Stimulated activated naive CD8-positive, alpha-beta T cell treated with anti-CD3 and anti-CD28 coated beads, Interleukin-15, Interleukin-2, amounts not matched to agents 100 ng/mL and 50 ng/mL, for 24 hours (primary cell): ENCODE results near the gene ZSCAN1.

Experiments
- H3K27ac Mint-ChIP-seq: one replicate; pipeline ENCODE4 v1.8.0; 2021; ENCODE audit warnings: mild to moderate bottlenecking, mixed read lengths
- H3K27me3 Mint-ChIP-seq: one replicate; pipeline ENCODE4 v1.8.0; 2021; ENCODE audit warnings: mixed read lengths
- H3K36me3 Mint-ChIP-seq: one replicate; pipeline ENCODE4 v1.8.0; 2021; ENCODE audit warnings: low read depth, mixed read lengths
- H3K4me1 Mint-ChIP-seq: one replicate; pipeline ENCODE4 v1.8.0; 2021; ENCODE audit warnings: low read depth, mixed read lengths
- H3K4me3 Mint-ChIP-seq: one replicate; pipeline ENCODE4 v1.8.0; 2021; ENCODE audit warnings: mild to moderate bottlenecking, mixed read lengths
- H3K9me3 Mint-ChIP-seq: one replicate; pipeline ENCODE4 v1.8.0; 2021; ENCODE audit warnings: mixed read lengths

The ZSCAN1 gene

GRCh38 chr19:58085348-58085875 is 51.6 kb downstream of the ZSCAN1 start:
- peaks cover 23% of the 10 kb centered on the region for H3K9me3 Mint-ChIP-seq
- H3K27ac Mint-ChIP-seq = no peak overlapping the region
- peaks cover 40% of the 10 kb centered on the region for H3K36me3 Mint-ChIP-seq

GRCh38 chr19:58086825-58087710 is 53.2 kb downstream of the ZSCAN1 start:
- H3K4me3 Mint-ChIP-seq = no peak overlapping the region
- no peaks in the 10 kb centered on the region for H3K4me1 Mint-ChIP-seq
- peaks cover 37% of the 10 kb centered on the region for H3K36me3 Mint-ChIP-seq
- H3K27me3 Mint-ChIP-seq = no peaks in the 10 kb centered on the region
- H3K9me3 Mint-ChIP-seq = peaks cover 11% of the 10 kb centered on the region
- H3K27ac Mint-ChIP-seq = no peak overlapping the region

More at GRCh38 chr19:58085348-58085875, 51.6 kb downstream of the ZSCAN1 start:
- H3K4me1 Mint-ChIP-seq = no peaks in the 10 kb centered on the region
- no peaks in the 10 kb centered on the region for H3K27me3 Mint-ChIP-seq
- no peak overlapping the region for H3K4me3 Mint-ChIP-seq

GRCh38 chr19:58088521-58089052 is 54.8 kb downstream of the ZSCAN1 start:
- H3K27ac Mint-ChIP-seq = no peak overlapping the region
- H3K4me1 Mint-ChIP-seq = no peaks in the 10 kb centered on the region
- peaks cover 12% of the 10 kb centered on the region for H3K9me3 Mint-ChIP-seq
- no peaks in the 10 kb centered on the region for H3K27me3 Mint-ChIP-seq
- H3K4me3 Mint-ChIP-seq = no peak overlapping the region
- peaks cover 35% of the 10 kb centered on the region for H3K36me3 Mint-ChIP-seq

GRCh38 chr19:58089846-58090245 is 56.0 kb downstream of the ZSCAN1 start:
- H3K4me3 Mint-ChIP-seq = no peak overlapping the region
- H3K36me3 Mint-ChIP-seq = peaks cover 30% of the 10 kb centered on the region
- H3K4me1 Mint-ChIP-seq = no peaks in the 10 kb centered on the region
- no peaks in the 10 kb centered on the region for H3K27me3 Mint-ChIP-seq
- peaks cover 7% of the 10 kb centered on the region for H3K9me3 Mint-ChIP-seq
- no peak overlapping the region for H3K27ac Mint-ChIP-seq

- Mint-ChIP-seq H3K27ac (no peak overlapping the region), H3K4me1 (no peaks in the 10 kb centered on the region), H3K27me3 (no peaks in the 10 kb centered on the region), H3K36me3 (peaks cover 33% of the 10 kb centered on the region), H3K9me3 (peaks cover 11% of the 10 kb centered on the region), H3K4me3 (no peak overlapping the region)
These were observed 57.6 kb downstream of the ZSCAN1 start for GRCh38 chr19:58091251-58091995.

GRCh38 chr19:58093071-58093470 is 59.2 kb downstream of the ZSCAN1 start:
- H3K4me3 Mint-ChIP-seq = no peak overlapping the region
- H3K4me1 Mint-ChIP-seq = peaks cover 7% of the 10 kb centered on the region
- H3K27me3 Mint-ChIP-seq = no peaks in the 10 kb centered on the region
- H3K9me3 Mint-ChIP-seq = peaks cover 16% of the 10 kb centered on the region
- peaks cover 32% of the 10 kb centered on the region for H3K36me3 Mint-ChIP-seq
- H3K27ac Mint-ChIP-seq = no peak overlapping the region

GRCh38 chr19:58095328-58095727 is 61.5 kb downstream of the ZSCAN1 start:
- Mint-ChIP-seq H3K4me3 (no peak overlapping the region), H3K4me1 (peaks cover 13% of the 10 kb centered on the region), H3K9me3 (peaks cover 23% of the 10 kb centered on the region), H3K36me3 (peaks cover 35% of the 10 kb centered on the region), H3K27me3 (no peaks in the 10 kb centered on the region), H3K27ac (no peak overlapping the region)

- Mint-ChIP-seq H3K4me3 (peak overlapping the region; percentile 74), H3K27me3 (no peaks in the 10 kb centered on the region), H3K9me3 (peaks cover 21% of the 10 kb centered on the region), H3K4me1 (peaks cover 13% of the 10 kb centered on the region), H3K36me3 (peaks cover 32% of the 10 kb centered on the region), H3K27ac (peak overlapping the region; percentile 69)
These were observed 63.1 kb downstream of the ZSCAN1 start for GRCh38 chr19:58096884-58097283.

- Mint-ChIP-seq H3K9me3 (peaks cover 21% of the 10 kb centered on the region), H3K27ac (peak overlapping the region; percentile 69), H3K27me3 (no peaks in the 10 kb centered on the region), H3K4me1 (peaks cover 13% of the 10 kb centered on the region), H3K36me3 (peaks cover 30% of the 10 kb centered on the region), H3K4me3 (peak overlapping the region; percentile 74)
These were observed 63.5 kb downstream of the ZSCAN1 start for GRCh38 chr19:58097349-58097748.

GRCh38 chr19:58097781-58098681 is 64.2 kb downstream of the ZSCAN1 start, which contains the start of gene ZSCAN18:
ZSCAN18 (minus strand) TSS chr19:58098231; CDS start chr19:58090267, 7,964 bp downstream.
- H3K27ac Mint-ChIP-seq = peak within 1 kb of the TSS; percentile 98
- H3K4me1 Mint-ChIP-seq = peaks cover 13% of the 10 kb centered on the region

GRCh38 chr19:58098682-58098998 is 64.8 kb downstream of the ZSCAN1 start:
- peak overlapping the region; percentile 86 for H3K4me3 Mint-ChIP-seq
- peaks cover 35% of the 10 kb centered on the region for H3K36me3 Mint-ChIP-seq
- peaks cover 13% of the 10 kb centered on the region for H3K4me1 Mint-ChIP-seq
- no peaks in the 10 kb centered on the region for H3K27me3 Mint-ChIP-seq
- H3K27ac Mint-ChIP-seq = peak overlapping the region; percentile 98
- H3K9me3 Mint-ChIP-seq = peaks cover 28% of the 10 kb centered on the region

More at GRCh38 chr19:58097781-58098681, 64.2 kb downstream of the ZSCAN1 start, which contains the start of gene ZSCAN18:
- Mint-ChIP-seq H3K4me3 (peak within 1 kb of the TSS; percentile 86), H3K36me3 (peaks cover 34% of the 10 kb centered on the region), H3K27me3 (no peaks in the 10 kb centered on the region), H3K9me3 (peaks cover 26% of the 10 kb centered on the region)
